ENCODE data around the gene MED29.

MED29 gene

GRCh38 chr19:39399668-39400050, 8.5 kb downstream of the MED29 start:
- no peak for DNase-seq

- no peak for DNase-seq
These were observed 8.9 kb downstream of the MED29 start for GRCh38 chr19:39400061-39400460.

GRCh38 chr19:39401070-39401548, 9.9 kb downstream of the MED29 start:
- no peak for DNase-seq

- DNase-seq = no peak
These were observed 10.6 kb downstream of the MED29 start for GRCh38 chr19:39401549-39402345.

- no peak for DNase-seq
These were observed 11.4 kb downstream of the MED29 start for GRCh38 chr19:39402346-39403300.

- DNase-seq = peak; percentile 69
These were observed 12.4 kb downstream of the MED29 start for GRCh38 chr19:39403331-39404312.

- DNase-seq = no peak
These were observed 14.2 kb downstream of the MED29 start for GRCh38 chr19:39405261-39405957.

- DNase-seq = no peak
These were observed 14.9 kb downstream of the MED29 start for GRCh38 chr19:39405958-39406655.

- DNase-seq = no peak
These were observed 15.7 kb downstream of the MED29 start, which contains the start of gene ZFP36 for GRCh38 chr19:39406656-39407409. TSS of gene ZFP36 (plus strand) at chr19:39406847. CDS start at chr19:39406905, 58 bp downstream.

GRCh38 chr19:39407410-39407659, 16.2 kb downstream of the MED29 start:
- no peak for DNase-seq

- DNase-seq = no peak
These were observed 16.6 kb downstream of the MED29 start for GRCh38 chr19:39407660-39408391.

GRCh38 chr19:39408392-39409207, 17.4 kb downstream of the MED29 start:
- DNase-seq = no peak

GRCh38 chr19:39409208-39410016, 18.2 kb downstream of the MED29 start:
- no peak for DNase-seq

- peak; percentile 36 for DNase-seq
These were observed 19.0 kb downstream of the MED29 start for GRCh38 chr19:39410017-39410830.

- DNase-seq = no peak
These were observed 19.6 kb downstream of the MED29 start for GRCh38 chr19:39410831-39411080.

GRCh38 chr19:39411081-39411831, 20.1 kb downstream of the MED29 start:
- DNase-seq = no peak

- DNase-seq = peak; percentile 22
These were observed 20.6 kb downstream of the MED29 start for GRCh38 chr19:39411832-39412099.
